Mesothelial cell of epicardium (in vitro differentiated cells): ENCODE measurements around the gene PURA. TPM values are rescaled to one million over a fixed set of nuclear protein-coding genes. Genes with fewer than 3 reads are reported as not detected.
A peak's percentile ranks its signal among the peaks of the same experiment; 100 is the strongest.

Experiments used
- DNase-seq, 2 experiments: peaks; one replicate each; pipeline ENCODE4 v3.0.0; 2021; ENCODE audit warnings: low spot score in 2 of 2; ENCODE audit not compliant: unreplicated experiment in 2 of 2
- H3K27ac Mint-ChIP-seq: 2 replicates; pipeline ENCODE4 v1.8.0; 2021; ENCODE audit warnings: mixed read lengths
- H3K27me3 Mint-ChIP-seq: 2 replicates; pipeline ENCODE4 v1.8.0; 2021; ENCODE audit warnings: low read depth, mixed read lengths
- H3K36me3 Mint-ChIP-seq: 2 replicates; pipeline ENCODE4 v1.8.0; 2021; ENCODE audit warnings: mixed read lengths
- H3K4me1 Mint-ChIP-seq: 2 replicates; pipeline ENCODE4 v1.8.0; 2021; ENCODE audit warnings: mixed read lengths
- H3K4me3 Mint-ChIP-seq: 2 replicates; pipeline ENCODE4 v1.8.0; 2021; ENCODE audit warnings: mild to moderate bottlenecking, moderate library complexity, mixed read lengths
- H3K9me3 Mint-ChIP-seq: 2 replicates; pipeline ENCODE4 v1.8.0; 2021; ENCODE audit warnings: mixed read lengths
- total RNA-seq: library from RNA; stranded (reverse); gene quantifications from 3 replicates; pipeline ENCODE4 v1.2.1, GENCODE V29; 2021
- TF ChIP-seq, protein P1 (sequence below): fragments of 200-600 bp; sonication (generic); IDR thresholded peaks from one replicate; pipeline ENCODE4 v1.5.0; 2021; ENCODE audit warnings: antibody characterized with exemption; ENCODE audit not compliant: unreplicated experiment

PURA gene
- total RNA-seq, 1 donor from 2014 or later = 8.3 TPM

DNA sequence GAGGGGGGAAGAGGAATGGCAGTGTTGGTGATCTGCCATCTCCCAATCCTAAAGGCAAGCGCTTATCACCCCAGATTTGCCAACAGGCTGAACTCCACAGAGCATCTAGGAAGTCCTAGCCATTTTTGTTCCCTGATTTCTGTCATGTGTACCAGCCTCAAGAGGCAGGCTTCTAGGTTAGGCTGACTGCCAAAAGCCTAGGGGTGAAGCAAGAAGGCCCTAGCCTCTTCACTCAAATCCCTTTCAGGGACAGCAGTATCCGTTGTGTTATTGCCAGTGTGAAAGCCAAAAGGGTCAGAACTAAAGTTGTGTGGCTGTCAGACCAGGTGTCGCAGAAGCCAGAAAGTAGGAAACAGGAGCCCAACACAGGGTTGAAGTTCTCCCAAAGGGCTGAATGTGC is 26.5 kb downstream of the PURA start:
- no peaks in the 10 kb centered on the region for H3K36me3 Mint-ChIP-seq
- TF ChIP-seq, protein P1, sequence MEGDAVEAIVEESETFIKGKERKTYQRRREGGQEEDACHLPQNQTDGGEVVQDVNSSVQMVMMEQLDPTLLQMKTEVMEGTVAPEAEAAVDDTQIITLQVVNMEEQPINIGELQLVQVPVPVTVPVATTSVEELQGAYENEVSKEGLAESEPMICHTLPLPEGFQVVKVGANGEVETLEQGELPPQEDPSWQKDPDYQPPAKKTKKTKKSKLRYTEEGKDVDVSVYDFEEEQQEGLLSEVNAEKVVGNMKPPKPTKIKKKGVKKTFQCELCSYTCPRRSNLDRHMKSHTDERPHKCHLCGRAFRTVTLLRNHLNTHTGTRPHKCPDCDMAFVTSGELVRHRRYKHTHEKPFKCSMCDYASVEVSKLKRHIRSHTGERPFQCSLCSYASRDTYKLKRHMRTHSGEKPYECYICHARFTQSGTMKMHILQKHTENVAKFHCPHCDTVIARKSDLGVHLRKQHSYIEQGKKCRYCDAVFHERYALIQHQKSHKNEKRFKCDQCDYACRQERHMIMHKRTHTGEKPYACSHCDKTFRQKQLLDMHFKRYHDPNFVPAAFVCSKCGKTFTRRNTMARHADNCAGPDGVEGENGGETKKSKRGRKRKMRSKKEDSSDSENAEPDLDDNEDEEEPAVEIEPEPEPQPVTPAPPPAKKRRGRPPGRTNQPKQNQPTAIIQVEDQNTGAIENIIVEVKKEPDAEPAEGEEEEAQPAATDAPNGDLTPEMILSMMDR = no peak
- H3K4me1 Mint-ChIP-seq = peaks cover 4% of the 10 kb centered on the region
- H3K27me3 Mint-ChIP-seq = peaks cover 24% of the 10 kb centered on the region
- H3K4me3 Mint-ChIP-seq = no peak overlapping the region
- peak in 1 of 2 experiments; percentile 3 for DNase-seq
- no peak overlapping the region for H3K27ac Mint-ChIP-seq
- H3K9me3 Mint-ChIP-seq = peaks cover 5% of the 10 kb centered on the region

DNA sequence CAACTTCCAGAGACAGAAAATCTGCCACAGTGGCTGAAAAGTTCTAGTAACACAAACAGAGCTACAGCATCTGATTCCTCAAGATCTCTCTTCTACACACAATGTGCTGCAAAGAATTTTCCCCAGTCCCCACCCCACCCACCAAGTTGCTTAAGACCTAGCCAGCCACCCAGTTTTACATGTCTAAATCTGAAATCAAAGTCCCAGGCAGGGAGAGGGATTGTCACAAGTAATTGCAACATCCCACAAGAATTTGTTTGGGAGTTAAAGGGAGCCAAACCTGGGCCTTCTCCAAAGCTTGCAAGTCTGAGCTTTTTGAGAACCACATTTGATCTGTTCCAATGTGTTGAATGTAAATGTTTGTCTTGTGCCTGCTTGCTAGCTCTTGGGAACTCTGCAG is 27.3 kb downstream of the PURA start:
- Mint-ChIP-seq H3K4me3 (no peak overlapping the region), H3K27ac (no peak overlapping the region), H3K36me3 (no peaks in the 10 kb centered on the region), H3K9me3 (peaks cover 5% of the 10 kb centered on the region), H3K4me1 (peaks cover 7% of the 10 kb centered on the region), H3K27me3 (peaks cover 30% of the 10 kb centered on the region)
- DNase-seq = peak in 1 of 2 experiments; percentile 17
- TF ChIP-seq, protein P1 = no peak

DNA sequence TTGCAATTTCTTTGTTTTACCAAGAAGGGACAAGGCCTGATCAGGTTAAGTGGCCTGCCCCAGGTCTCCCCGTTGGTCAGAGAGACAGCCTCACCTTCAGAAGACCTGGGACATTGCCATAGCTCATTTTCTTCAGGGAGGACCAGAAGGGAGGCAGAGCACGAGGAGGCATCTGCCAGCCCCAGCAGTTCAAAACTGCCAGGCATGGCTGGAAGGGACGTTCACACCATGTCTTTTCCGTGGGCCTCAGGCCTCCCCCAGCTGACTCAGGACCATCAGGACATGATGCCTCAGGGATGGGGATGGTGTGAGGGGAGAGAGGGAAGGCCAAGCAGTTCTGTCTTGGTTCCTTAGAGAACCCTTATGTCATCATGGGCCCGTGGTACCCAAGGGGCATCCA is 28.3 kb downstream of the PURA start:
- Mint-ChIP-seq H3K4me3 (no peak overlapping the region), H3K27me3 (peaks cover 39% of the 10 kb centered on the region), H3K36me3 (no peaks in the 10 kb centered on the region), H3K4me1 (peaks cover 12% of the 10 kb centered on the region), H3K9me3 (peaks cover 5% of the 10 kb centered on the region), H3K27ac (no peak overlapping the region)
- DNase-seq = peak in 1 of 2 experiments; percentile 10
- TF ChIP-seq, protein P1 = no peak

DNA sequence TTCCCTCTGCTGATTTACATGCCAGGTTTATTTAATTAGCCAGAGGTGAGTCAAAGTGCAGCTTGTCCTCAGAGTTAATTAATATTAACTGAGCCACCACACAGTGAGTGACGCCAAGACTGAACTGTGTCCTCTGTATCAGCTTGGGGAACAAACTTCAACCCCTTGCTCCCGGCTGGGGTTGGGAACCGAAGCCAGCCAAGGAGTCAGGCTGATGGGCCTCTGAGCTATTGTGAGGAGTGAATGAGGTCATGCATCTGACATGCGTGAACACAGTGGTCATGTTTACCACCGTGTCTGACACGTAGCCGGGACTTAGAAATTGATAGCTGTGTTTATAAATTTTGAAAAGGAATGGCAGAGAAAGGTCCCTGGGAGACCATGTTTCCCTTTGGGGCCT is 28.9 kb downstream of the PURA start:
- H3K27ac Mint-ChIP-seq = no peak overlapping the region

DNA sequence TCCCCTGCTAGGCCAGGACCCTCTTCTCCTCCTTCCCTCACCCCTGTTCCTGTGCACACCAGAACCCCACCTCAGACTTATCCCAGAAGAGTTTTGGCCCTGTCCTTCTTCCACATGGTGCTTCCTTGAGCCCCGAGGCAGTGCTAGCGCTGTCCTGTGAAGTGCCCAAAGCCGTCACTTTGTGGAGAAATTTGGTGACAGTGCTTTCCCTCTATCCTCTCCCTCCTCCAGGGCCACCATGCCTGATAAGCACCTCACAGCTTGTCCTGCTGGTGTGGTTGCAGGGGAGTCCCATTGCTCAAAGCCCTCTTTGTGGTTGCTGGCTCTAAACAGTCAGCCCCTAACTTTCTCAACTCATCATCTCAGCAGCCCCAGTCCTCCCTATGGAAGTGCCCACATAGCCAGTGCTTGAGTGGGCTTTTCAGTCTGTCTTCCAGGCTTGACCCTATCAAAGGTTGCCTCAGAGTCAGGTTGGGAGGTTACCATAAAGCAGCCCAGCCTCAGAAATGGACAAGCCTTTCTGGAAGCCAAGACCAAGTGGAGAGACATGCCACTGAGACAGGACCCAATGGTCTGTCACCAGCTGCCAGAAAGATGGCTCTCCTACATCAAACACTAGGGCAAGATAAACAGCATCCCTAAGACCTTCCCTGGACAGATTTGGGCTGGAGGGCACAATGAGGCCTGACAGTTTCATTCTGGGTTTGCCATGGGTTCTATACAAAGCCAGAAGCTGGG is 29.8 kb downstream of the PURA start:
- H3K27ac Mint-ChIP-seq = no peak overlapping the region

More for the DNA sequence above, 28.9 kb downstream of the PURA start:
- DNase-seq = peak in 1 of 2 experiments; percentile 27
- H3K4me3 Mint-ChIP-seq = no peak overlapping the region
- no peaks in the 10 kb centered on the region for H3K36me3 Mint-ChIP-seq
- peaks cover 45% of the 10 kb centered on the region for H3K27me3 Mint-ChIP-seq
- peaks cover 12% of the 10 kb centered on the region for H3K4me1 Mint-ChIP-seq
- TF ChIP-seq, protein P1 = no peak
- peaks cover 5% of the 10 kb centered on the region for H3K9me3 Mint-ChIP-seq

More for the DNA sequence above, 29.8 kb downstream of the PURA start:
- DNase-seq = peak in 1 of 2 experiments; percentile 31
- H3K27me3 Mint-ChIP-seq = peaks cover 53% of the 10 kb centered on the region
- peaks cover 5% of the 10 kb centered on the region for H3K9me3 Mint-ChIP-seq
- H3K36me3 Mint-ChIP-seq = no peaks in the 10 kb centered on the region
- TF ChIP-seq, protein P1 = no peak
- peaks cover 12% of the 10 kb centered on the region for H3K4me1 Mint-ChIP-seq
- H3K4me3 Mint-ChIP-seq = no peak overlapping the region
